CD4-positive, alpha-beta T cell treated with Interleukin-4 for 1 hour (primary cell): ENCODE data around the gene CERS6.

Experiments used
- DNase-seq, 2 donors: peaks; one replicate each; pipeline ENCODE4 v3.0.0-alpha.2; 2020 to 2022

Gene CERS6

GRCh38 chr2:168611091-168611490, 155.0 kb downstream of the CERS6 start:
- DNase-seq, result no peak

DNA sequence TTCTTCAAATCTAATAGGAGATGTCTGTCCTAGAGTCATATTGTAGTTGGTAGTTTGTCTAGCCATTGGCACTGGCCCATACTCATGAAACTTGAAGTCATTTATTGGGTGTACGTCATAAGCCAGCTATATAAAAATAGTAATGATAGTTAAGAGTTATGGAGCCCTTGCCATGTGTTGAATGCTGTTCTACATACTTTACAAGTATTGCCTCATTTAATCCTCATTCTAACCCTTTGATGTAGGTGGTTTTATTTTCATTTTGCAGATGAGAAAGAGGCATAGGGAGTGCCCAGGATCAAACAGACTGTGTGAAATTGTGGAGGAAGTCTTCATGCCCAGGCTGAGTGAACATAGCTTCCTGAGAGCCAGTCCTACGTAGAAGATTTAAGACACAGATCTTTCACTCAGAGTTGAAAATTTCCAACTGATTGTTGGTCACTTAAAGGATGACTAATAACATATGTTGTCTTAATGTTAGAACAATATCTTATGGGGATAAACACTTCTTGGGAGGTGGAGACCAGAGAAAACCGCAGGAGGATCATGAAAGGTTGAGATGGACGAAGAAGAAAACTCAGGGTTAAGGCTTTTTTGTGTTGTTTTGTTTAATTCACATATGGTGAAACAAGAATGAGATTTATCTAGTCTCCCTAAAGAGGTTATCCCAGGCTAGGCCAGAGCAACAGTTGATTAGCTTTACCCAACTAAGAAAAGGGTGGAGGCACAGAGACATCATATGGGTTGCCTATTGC, 156.0 kb downstream of the CERS6 start:
- no peak for DNase-seq

- no peak for DNase-seq
These were observed 156.6 kb downstream of the CERS6 start for GRCh38 chr2:168612719-168613118.

GRCh38 chr2:168613551-168613950, 157.5 kb downstream of the CERS6 start:
- no peak for DNase-seq

GRCh38 chr2:168614172-168615018, 158.3 kb downstream of the CERS6 start:
- no peak for DNase-seq

- no peak for DNase-seq
These were observed 164.5 kb downstream of the CERS6 start for GRCh38 chr2:168620554-168620953.

- no peak for DNase-seq
These were observed 166.5 kb downstream of the CERS6 start for GRCh38 chr2:168622559-168622958.

- no peak for DNase-seq
These were observed 168.0 kb downstream of the CERS6 start for GRCh38 chr2:168624028-168624427.

GRCh38 chr2:168626096-168626495, 170.0 kb downstream of the CERS6 start:
- no peak for DNase-seq

DNA sequence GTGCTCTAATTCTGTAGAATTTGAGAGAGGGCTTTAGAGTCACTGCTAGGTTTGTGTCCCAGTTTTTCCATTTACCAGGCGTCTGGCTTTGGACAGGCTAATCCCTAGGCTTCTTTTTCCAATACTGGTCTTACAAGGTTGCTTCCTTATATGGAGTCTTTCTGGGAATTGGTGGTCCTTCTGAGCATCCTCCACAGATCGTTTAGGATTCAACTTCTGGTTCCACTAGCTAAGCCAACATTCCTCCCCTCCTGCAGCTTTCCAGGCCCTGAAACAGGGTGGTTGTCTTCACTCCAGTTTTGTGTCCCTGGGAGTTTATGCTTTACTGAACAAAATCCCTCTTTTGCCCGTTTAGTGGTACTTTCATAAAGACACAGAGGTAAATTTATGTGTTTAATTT, 170.6 kb downstream of the CERS6 start:
- DNase-seq, result no peak

DNA sequence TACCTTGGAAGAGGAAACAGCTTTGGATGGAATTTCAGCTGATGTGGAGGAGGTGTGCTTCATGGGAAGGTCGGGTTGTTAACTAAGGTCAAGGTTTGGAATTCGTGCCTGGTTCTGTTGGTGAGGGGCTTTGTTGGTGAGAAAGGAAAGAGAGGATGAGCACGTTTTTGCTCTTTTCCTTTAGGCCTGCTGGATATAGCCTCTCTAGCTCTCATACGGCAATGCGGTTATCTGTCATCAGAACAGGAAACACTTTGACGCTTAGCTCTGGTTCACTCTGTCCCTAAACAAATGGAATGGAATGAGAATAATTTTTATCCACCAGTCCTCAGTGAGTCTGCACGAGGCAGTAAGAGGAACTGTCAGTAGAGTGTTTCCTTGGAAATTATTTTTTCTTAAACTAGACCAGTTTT, 176.6 kb downstream of the CERS6 start:
- DNase-seq, result no peak

DNA sequence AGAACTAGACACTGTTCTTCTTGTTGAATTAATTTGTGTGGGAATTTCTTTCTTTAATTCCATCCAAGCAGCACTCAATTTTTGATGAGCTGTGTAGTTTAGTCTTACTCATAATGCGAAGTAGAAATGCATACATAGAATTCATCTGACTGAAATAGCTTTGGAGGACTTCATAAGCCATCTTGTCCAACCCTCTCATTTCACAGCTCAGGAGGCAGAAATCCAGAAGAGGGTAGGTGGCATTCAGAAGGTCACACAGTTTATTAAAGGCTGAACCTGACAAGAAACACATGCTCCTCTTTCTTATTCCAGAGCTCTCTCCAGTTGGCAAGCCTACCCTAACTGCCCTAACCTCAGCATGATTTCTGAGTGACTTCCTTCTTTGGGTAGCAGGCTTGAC, 177.1 kb downstream of the CERS6 start:
- no peak for DNase-seq

DNA sequence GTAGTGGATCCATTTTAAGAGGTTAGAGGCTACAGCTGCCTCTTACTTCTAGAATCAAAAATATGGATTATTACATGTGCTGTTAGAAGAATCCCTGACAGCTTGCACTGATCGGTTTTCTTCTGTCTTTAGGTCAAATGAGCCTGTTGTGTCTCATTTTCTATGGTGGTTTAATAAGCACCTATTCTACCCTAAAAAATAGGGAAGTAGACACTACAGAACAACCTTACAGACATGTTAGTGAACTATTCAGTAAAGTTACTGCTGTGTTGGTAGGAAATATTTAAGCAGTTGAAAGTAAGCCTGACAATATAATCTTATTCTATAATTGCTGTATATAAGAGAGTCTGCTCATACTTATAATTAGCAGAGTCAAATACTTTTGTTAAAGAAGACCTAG, 177.8 kb downstream of the CERS6 start:
- no peak for DNase-seq

DNA sequence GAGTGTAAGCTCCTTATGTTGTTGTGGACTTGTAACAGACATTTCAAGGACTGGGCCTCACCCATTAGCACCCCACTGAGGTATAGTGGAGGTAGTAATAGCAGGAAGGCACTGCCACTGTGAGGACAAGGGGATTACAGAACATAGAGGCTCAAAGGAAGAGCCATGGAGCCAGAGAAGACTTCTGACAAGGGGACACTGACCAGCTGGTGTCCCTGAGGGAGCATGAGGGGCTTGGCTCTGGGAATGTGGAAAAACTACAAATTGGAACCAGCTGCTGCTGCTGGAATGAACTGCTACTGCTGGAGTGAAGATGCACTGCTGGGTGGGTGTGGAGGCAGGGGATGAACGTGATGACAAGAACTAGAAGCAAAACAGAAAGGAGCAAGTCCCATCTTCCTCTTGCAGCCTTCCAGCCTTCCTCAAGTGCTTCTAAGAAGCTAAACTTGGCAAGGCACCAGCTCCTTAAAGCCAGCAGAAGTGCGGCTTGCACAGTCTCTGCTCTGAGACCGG, 179.0 kb downstream of the CERS6 start:
- DNase-seq, result no peak

DNA sequence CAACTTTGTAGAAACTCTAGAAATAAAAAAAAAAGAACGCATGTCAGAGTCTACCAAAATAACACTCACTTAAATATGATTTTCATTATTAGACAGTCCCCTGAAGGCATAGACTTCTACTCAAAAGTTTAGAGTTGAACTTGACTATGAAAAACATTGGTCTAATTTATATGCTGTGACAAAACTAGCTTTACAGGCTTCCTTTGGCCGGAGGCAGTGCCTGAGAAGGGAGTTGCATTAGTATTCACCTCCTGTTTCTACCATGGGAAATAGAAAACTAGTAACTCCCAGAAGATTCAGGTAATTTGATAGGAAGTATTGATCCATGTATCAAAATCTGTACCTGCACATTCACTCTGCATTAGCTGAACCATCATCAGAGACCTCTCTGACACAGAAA, 182.9 kb downstream of the CERS6 start:
- DNase-seq, result no peak

- DNase-seq, result no peak
These were observed 183.4 kb downstream of the CERS6 start for GRCh38 chr2:168639441-168639898.

DNA sequence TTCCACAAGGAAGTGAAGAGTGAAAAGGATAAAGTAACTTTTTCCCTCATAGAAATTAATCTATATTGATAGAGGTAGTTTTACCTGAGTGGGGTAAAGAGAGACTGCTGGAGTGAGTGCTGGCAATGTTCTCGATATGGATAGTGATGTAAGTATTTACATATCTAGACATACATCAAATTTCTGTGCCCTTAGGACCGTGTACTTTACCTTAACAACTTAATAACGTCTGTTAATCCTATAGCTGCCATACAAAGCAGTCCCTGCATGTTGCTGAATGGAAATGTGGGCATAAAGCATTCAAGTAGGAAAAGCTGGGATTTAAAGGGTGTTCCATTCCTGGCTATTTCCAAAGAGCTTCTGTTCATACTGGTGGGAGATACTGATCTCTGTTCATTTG, 184.0 kb downstream of the CERS6 start:
- DNase-seq, result no peak

DNA sequence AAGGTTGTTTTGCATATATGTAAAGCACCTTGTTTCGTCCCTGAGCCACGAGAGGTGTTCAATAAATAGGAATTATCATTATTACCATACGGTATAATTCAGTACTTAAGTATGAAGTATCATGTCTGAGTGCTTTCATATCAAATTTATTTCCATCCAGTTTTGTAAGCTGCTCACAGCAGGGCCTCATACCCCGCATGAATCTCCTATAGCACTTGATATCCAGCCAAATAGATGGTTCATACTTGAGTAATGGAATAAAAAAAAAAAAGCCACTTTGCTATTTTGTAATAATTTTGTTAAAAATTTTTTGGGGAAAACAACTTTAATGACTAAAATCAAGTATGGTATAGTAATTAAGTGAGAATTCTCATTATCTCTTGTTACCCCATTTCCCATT, 185.6 kb downstream of the CERS6 start:
- no peak for DNase-seq

DNA sequence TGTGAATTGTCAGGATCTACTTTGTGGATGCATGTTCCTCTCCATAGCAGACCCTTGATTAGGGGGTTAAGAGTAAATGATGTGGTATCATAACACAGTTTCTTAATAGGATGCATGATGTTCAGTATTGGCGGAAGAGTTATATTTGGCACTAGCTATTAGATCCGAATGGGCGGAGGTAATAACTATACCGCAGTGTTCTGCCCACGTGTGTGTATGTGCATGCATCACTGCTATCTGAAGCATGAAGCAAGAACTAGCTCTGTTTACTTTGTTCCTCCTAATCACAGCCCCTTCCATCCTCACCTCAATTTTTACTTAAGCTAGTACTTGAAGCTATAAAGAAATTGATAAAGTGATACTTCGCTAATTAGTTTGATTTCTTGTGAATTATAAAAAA, 186.8 kb downstream of the CERS6 start:
- DNase-seq, result no peak

- no peak for DNase-seq
These were observed 187.9 kb downstream of the CERS6 start for GRCh38 chr2:168643979-168644378.

- DNase-seq, result no peak
These were observed 189.7 kb downstream of the CERS6 start for GRCh38 chr2:168645696-168646338.

DNA sequence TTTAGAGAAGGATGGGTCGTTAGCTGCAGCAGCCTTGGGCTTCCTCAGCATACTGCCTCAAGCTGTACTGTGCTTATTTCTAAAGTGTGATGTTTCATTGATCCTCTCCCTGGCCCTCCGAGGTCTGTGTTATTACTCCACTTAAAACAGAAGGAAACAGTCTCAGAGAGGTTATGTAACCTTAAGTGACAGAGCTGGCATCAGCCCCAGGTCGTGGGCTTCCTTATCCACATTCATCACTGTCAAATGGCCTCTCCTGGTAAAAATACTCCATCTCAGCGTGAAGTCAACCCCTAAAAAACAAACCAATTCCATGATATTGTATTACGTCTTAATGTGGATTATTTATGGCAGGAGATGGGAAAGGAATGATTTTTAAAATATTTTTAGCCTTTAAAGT, 193.0 kb downstream of the CERS6 start:
- DNase-seq, result no peak

- DNase-seq, result no peak
These were observed 193.5 kb downstream of the CERS6 start for GRCh38 chr2:168649562-168649961.

DNA sequence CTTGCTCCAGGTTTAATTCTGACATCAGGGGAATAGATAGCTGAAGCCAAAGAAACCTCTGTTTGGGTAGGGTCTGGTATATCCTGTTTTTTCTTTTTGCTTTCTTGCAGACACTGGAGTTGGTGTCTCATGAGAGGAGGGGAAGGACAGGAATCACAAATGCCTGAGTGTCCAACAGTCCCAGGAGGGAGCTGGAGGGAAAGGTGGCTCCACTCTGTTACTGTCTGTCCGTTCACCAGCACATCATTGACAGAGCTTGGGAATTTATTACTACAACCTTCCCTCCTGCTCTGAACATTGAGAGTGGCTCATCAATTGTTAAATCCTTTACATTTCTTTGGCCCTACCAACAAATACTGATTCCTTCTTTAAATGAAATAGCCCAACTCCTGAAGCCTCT, 194.1 kb downstream of the CERS6 start:
- DNase-seq, result no peak
